ENCODE measurements around the gene KCTD21.
"Not testable (repeated sequence)": the region's sequence is repeated elsewhere in the genome, so short reads cannot be mapped to it uniquely, and the experiment has no call there.

The KCTD21 gene, protein sequence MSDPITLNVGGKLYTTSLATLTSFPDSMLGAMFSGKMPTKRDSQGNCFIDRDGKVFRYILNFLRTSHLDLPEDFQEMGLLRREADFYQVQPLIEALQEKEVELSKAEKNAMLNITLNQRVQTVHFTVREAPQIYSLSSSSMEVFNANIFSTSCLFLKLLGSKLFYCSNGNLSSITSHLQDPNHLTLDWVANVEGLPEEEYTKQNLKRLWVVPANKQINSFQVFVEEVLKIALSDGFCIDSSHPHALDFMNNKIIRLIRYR

DNA sequence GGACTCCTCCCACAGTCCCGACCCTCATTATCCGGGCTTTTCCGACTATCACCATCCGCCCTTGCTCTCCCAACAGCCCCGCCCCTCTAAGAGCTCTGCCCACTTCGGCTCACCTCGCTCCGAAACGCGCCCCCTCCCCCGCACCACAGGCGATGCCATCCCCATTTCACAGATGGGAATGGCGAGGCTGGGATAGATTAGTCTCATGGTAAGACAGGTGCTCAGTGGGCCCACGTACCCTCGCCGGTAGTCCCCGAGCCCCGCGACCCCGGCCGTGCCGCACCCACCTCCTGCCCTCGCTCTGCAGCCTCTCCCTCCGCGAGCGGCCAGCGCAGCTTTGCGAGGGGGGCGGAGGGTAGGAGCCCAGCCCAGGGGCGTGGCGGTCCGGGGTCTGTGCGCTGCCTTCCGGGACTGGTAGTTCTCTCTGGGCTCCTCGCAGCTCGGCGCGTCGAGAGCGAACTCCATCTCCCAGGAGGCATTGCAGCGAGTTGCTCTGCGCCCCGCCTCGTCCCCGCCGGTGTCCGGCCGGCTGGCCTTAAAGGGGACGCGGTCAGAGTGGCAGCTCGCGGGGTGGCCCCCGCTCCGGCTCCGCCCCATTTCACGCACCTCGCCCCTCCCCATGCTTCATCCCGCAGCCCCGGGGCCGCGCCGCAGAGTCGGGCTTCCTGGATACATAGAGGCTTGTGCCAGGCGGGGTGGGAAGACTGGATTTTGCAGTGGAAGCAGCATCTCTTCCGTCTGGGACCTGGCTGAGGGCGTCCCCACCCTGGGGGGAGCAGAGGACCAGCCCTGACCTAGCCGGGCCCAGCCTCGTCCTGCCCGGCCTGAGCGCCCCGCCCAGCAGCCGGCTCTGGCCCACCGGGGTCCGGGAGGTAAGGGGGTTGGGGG is at the start of gene KCTD21, which contains the start of gene USP35:
Gene KCTD21 (minus strand): TSS at position 341 of the 888 bp plus-strand sequence. CDS start 14,072 bp downstream, outside the sequence.
Gene USP35 (plus strand): TSS at position 634 of the 888 bp plus-strand sequence. CDS start 7,327 bp downstream, outside the sequence.
- H3K4me3 ChIP-seq (replicated peaks; ENCODE audit: low read depth, low read length): peak within 1 kb of the TSS; percentile 91
- DNase-seq (ENCODE audit: low read depth): peak; percentile 98
- TF ChIP-seq, protein P1, sequence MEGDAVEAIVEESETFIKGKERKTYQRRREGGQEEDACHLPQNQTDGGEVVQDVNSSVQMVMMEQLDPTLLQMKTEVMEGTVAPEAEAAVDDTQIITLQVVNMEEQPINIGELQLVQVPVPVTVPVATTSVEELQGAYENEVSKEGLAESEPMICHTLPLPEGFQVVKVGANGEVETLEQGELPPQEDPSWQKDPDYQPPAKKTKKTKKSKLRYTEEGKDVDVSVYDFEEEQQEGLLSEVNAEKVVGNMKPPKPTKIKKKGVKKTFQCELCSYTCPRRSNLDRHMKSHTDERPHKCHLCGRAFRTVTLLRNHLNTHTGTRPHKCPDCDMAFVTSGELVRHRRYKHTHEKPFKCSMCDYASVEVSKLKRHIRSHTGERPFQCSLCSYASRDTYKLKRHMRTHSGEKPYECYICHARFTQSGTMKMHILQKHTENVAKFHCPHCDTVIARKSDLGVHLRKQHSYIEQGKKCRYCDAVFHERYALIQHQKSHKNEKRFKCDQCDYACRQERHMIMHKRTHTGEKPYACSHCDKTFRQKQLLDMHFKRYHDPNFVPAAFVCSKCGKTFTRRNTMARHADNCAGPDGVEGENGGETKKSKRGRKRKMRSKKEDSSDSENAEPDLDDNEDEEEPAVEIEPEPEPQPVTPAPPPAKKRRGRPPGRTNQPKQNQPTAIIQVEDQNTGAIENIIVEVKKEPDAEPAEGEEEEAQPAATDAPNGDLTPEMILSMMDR (IDR thresholded peaks at IDR 0.05; ENCODE audit: low read length, missing control alignments): no peak

DNA sequence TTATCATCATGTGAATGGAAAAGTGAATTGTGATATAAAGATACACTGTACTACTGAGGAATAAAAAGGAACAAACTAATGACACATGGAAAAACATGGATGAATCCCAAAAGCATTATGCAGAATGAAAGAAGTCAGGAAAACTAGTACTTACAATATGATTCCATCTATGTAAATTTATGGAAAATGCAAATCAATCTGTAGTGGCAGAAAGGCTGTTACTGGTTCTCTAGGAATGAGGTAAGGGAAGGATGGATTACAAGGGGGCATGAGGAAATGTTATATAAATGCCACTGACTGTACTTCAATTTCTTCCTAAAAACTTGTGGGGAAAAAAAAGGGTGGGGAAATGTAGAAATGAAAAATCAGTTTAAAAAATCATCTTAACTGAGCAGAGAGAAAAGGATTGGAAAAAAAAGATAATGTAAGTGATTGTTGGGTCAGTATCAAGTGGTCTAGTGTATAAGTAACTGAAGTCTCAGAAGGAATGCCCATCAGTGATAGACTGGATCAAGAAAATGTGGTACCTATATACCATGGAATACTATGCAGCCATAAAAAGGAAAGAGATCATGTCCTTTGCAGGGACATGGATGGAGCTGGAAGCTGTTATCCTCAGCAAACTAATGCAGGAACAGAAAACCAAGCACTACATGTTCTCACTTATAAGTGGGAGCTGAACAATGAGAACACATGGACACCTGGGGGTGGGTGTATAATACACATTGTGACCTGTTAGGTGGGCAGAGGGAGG is 49.0 kb upstream of the KCTD21 start:
- H3K4me3 ChIP-seq (replicated peaks; ENCODE audit: low read depth, low read length): no peak overlapping the region
- no peak for DNase-seq (ENCODE audit: low read depth)
- TF ChIP-seq, protein P1 (IDR thresholded peaks at IDR 0.05; ENCODE audit: low read length, missing control alignments): no peak

DNA sequence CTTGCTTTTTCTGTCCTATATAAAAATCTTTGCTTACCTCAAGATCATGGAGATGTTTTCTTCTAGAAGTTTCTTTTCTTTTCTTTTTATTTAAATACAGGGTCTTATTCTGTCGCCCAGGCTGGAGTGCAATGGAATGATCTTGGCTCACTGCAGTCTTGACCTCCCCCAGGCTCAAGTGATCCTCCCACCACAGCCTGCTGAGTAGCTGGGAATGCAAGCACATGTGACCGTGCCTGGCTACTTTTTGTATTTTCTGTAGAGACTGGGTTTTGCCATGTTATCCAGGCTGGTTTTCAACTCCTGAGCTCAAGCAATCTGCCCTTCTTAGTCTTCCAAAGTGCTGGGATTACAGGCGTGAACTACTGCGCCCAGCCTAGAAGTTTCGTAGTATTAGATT is 45.6 kb upstream of the KCTD21 start:
- no peak for DNase-seq (ENCODE audit: low read depth)
- no peak overlapping the region for H3K4me3 ChIP-seq (replicated peaks; ENCODE audit: low read depth, low read length)
- TF ChIP-seq, protein P1 (IDR thresholded peaks at IDR 0.05; ENCODE audit: low read length, missing control alignments): no peak

DNA sequence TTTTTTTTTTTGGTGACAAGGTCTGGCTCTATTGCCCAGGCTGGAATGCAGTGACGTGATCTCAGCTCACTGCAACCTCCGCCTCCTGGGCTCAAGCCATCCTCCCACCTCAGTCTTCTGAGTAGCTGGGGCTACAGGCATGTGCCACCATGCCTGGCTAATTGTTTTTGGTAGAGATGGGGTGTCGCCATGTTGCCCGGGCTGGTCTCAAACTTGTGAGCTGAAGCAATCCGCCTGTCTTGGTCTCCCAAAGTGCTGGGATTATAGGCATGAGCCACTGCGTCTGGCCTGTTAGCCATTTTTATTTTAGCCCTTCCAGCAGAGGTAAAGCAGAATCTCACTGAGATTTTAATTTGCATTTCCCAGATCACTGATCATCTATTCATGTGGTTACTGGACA is 44.6 kb upstream of the KCTD21 start:
- H3K4me3 ChIP-seq (replicated peaks; ENCODE audit: low read depth, low read length); DNase-seq (ENCODE audit: low read depth): not testable (repeated sequence)

DNA sequence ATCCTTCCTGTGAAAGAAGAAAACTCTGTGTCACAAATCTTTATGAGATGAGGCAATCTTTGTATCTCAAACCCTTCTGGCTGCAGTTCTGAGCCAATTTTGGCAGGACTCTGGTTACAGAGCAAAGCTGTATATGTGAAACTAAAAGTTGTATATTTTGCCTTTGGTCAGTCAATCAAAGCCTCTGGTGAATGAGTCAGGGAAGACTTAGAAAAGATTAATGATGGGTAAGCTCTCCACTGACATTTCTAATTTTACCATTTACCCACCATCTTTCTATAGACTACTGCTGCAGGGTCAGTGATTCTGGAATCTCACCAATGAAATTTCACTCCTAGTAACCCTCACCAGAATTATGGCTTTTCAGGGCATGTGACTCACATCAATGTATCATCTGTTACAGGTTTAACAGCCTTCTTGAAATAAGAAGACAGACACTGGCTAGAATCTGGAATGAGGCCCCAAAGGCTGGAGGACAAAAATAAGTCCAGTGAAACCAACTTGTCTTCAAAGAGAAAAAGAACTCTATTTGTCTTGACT is 43.6 kb upstream of the KCTD21 start:
- TF ChIP-seq, protein P1 (IDR thresholded peaks at IDR 0.05; ENCODE audit: low read length, missing control alignments): no peak
- peak; percentile 59 for DNase-seq (ENCODE audit: low read depth)
- H3K4me3 ChIP-seq (replicated peaks; ENCODE audit: low read depth, low read length): no peak overlapping the region

DNA sequence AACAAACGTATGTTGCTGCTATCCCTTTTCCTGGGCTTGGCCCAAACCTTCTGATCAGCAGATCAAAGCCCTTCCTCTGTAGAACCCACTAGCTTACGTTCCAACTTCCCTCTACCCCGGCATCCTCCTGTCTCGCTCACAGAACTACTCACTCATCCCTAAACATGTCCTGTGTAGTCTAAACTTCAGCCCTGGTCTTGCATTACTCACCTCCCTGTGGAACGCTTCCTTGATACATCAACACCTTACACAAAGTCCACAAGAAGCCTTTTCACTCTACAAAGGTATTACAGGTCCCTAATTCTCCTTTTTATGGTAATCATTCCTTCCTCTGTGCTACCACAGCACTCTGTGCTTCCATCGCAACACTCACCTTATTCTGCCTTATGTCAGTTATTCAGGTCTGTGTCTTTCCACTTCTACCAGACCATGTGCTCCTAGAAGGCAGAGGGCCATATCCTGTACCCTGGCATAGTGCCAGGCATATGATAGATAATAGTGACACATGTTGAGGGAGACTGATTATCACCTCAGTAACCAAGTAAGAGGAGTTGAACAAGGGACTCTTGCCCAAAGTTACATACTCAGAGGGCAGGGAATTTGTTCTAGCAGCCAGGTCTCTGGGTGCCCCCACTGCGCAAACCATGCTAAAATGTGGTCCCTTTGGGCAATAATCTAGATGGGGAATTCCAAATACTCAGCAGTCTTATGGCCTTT is 41.9 kb upstream of the KCTD21 start:
- H3K4me3 ChIP-seq (replicated peaks; ENCODE audit: low read depth, low read length): no peak overlapping the region
- no peak for DNase-seq (ENCODE audit: low read depth)
- TF ChIP-seq, protein P1 (IDR thresholded peaks at IDR 0.05; ENCODE audit: low read length, missing control alignments): no peak
